DOHH2 (cell line): ENCODE measurements around the gene ABCB6.
A peak's percentile ranks its signal among the peaks of the same experiment; 100 is the strongest.

Experiments used
- H3F3A ChIP-seq: fragments of 200-600 bp; sonication (generic), shearing (Covaris generic); 2 replicates; pipeline ENCODE4 v1.6.0; 2016; ENCODE audit warnings: antibody characterized with exemption, mild to moderate bottlenecking; ENCODE audit not compliant: control insufficient read depth, insufficient read depth
- H3K27ac ChIP-seq: fragments of 200-600 bp; sonication (generic); 2 replicates; pipeline ENCODE4 v1.5.1; 2014; ENCODE audit warnings: low read depth, mild to moderate bottlenecking, low read length, moderate library complexity
- H3K27me3 ChIP-seq: fragments of 200-600 bp; sonication (generic); 2 replicates; pipeline ENCODE4 v1.6.1; 2014; ENCODE audit warnings: mild to moderate bottlenecking, low read length, mixed read lengths; ENCODE audit not compliant: control insufficient read depth
- H3K36me3 ChIP-seq: fragments of 200-600 bp; sonication (generic); 2 replicates; pipeline ENCODE4 v1.6.1; 2014; ENCODE audit warnings: mild to moderate bottlenecking, low read length, moderate library complexity, mixed read lengths; ENCODE audit not compliant: control insufficient read depth
- H3K4me1 ChIP-seq: fragments of 200-600 bp; sonication (generic); 2 replicates; pipeline ENCODE4 v1.6.1; 2014; ENCODE audit warnings: mild to moderate bottlenecking, low read length, mixed read lengths; ENCODE audit not compliant: control insufficient read depth
- H3K4me2 ChIP-seq: fragments of 200-600 bp; sonication (generic); 2 replicates; pipeline ENCODE4 v1.6.0; 2014; ENCODE audit warnings: mild to moderate bottlenecking, low read length, moderate library complexity
- H3K4me3 ChIP-seq: fragments of 200-600 bp; sonication (generic); 2 replicates; pipeline ENCODE4 v1.5.1; 2014; ENCODE audit warnings: mild to moderate bottlenecking, low read length, mixed read lengths
- H3K79me2 ChIP-seq: fragments of 200-600 bp; sonication (generic); 2 replicates; pipeline ENCODE4 v1.6.1; 2014; ENCODE audit warnings: mild to moderate bottlenecking, low read length, mixed read lengths; ENCODE audit not compliant: control insufficient read depth
- H3K9me2 ChIP-seq: fragments of 200-600 bp; sonication (generic); replicated peaks from 2 replicates; pipeline ENCODE4 v1.6.1; 2014; ENCODE audit warnings: mild to moderate bottlenecking, low read length, mixed read lengths; ENCODE audit not compliant: control insufficient read depth
- H3K9me3 ChIP-seq: fragments of 200-600 bp; sonication (generic); 2 replicates; pipeline ENCODE4 v1.6.1; 2014; ENCODE audit warnings: antibody characterized with exemption, low read length, mixed read lengths; ENCODE audit not compliant: control insufficient read depth, insufficient read depth
- H4K20me1 ChIP-seq: fragments of 200-600 bp; sonication (generic); 2 replicates; pipeline ENCODE4 v1.6.0; 2014; ENCODE audit warnings: low read depth, mild to moderate bottlenecking, antibody characterized with exemption, low read length, moderate library complexity; ENCODE audit not compliant: control insufficient read depth, insufficient read depth
- EZH2phosphoT487 ChIP-seq: fragments of 200-600 bp; sonication (generic); IDR thresholded peaks from 2 replicates; pipeline ENCODE4 v1.6.1; 2017; ENCODE audit warnings: borderline replicate concordance, mild to moderate bottlenecking, antibody characterized with exemption, low read length, moderate library complexity, mixed read lengths
- TF ChIP-seq, protein P1 (sequence below): fragments of 200-600 bp; sonication (generic); IDR thresholded peaks from one replicate; pipeline ENCODE4 v1.5.1; 2014; ENCODE audit warnings: antibody characterized with exemption, mild to moderate bottlenecking, low read depth, low read length; ENCODE audit not compliant: poor library complexity, severe bottlenecking

The ABCB6 gene

DNA sequence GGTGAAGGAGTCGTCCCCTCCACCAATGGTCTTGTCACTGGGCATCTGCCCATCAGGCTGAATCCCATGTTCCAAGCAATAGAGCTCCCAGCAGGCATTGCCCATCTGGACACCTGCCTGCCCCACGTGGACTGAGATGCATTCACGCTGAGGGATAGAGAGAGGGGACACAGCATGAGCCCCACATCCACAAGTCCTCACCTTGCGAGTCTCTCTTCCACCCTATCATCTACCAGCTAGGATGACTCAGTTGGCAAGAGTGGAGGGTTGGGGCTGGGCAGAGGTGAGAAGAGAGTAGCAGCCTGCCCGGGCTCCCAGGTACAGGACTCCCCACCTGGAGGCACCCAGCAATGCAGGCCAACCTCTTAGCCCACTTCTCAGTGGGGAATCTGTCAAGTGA, 33.3 kb upstream of the ABCB6 start:
- Histone ChIP-seq H3K4me1 (peaks cover 74% of the 10 kb centered on the region), H3F3A (peaks cover 27% of the 10 kb centered on the region), H3K27ac (peak overlapping the region; percentile 62), H3K9me3 (no peaks in the 10 kb centered on the region), H4K20me1 (peaks cover 7% of the 10 kb centered on the region; the same call in 1 of the 2 replicates), H3K4me3 (peak overlapping the region; percentile 83), H3K36me3 (peaks cover 55% of the 10 kb centered on the region), H3K9me2 (no peaks in the 10 kb centered on the region), H3K27me3 (peaks cover 6% of the 10 kb centered on the region), H3K4me2 (peak overlapping the region; percentile 97), H3K79me2 (peaks cover 57% of the 10 kb centered on the region)
- no peak for TF ChIP-seq EZH2phosphoT487
- TF ChIP-seq, protein P1, sequence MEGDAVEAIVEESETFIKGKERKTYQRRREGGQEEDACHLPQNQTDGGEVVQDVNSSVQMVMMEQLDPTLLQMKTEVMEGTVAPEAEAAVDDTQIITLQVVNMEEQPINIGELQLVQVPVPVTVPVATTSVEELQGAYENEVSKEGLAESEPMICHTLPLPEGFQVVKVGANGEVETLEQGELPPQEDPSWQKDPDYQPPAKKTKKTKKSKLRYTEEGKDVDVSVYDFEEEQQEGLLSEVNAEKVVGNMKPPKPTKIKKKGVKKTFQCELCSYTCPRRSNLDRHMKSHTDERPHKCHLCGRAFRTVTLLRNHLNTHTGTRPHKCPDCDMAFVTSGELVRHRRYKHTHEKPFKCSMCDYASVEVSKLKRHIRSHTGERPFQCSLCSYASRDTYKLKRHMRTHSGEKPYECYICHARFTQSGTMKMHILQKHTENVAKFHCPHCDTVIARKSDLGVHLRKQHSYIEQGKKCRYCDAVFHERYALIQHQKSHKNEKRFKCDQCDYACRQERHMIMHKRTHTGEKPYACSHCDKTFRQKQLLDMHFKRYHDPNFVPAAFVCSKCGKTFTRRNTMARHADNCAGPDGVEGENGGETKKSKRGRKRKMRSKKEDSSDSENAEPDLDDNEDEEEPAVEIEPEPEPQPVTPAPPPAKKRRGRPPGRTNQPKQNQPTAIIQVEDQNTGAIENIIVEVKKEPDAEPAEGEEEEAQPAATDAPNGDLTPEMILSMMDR: no peak

DNA sequence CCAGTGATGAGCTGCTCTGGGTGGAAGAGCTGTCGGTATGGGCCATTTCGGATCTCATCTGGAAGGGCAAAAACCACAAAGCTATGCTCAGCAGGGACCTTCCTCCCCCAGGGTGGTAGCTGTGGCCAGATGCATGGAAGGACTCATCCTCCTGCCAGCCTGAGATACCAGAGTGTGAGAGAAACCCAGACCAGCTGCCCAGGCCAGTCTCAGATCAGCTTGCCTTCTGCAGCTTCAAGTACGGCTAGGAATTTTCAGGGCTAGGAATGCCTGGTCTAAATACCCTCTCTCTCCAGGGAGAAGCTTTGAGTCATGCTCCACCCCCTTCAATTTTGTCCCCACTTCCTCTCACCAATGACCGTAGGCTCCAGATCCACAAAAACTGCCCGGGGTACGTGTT, 32.9 kb upstream of the ABCB6 start:
- Histone ChIP-seq H3K36me3 (peaks cover 59% of the 10 kb centered on the region), H3K4me2 (peak overlapping the region; percentile 97), H3K27ac (peak overlapping the region; percentile 62; the same call in 1 of the 2 replicates), H3K9me2 (no peaks in the 10 kb centered on the region), H4K20me1 (peaks cover 7% of the 10 kb centered on the region; the same call in 1 of the 2 replicates), H3F3A (peaks cover 27% of the 10 kb centered on the region), H3K4me1 (peaks cover 78% of the 10 kb centered on the region), H3K4me3 (peak overlapping the region; percentile 83), H3K27me3 (peaks cover 6% of the 10 kb centered on the region), H3K9me3 (no peaks in the 10 kb centered on the region), H3K79me2 (peaks cover 61% of the 10 kb centered on the region)
- TF ChIP-seq EZH2phosphoT487: no peak
- TF ChIP-seq, protein P1: no peak

GRCh38 chr2:219250049-219250781, 31.5 kb upstream of the ABCB6 start:
- Histone ChIP-seq H3K4me1 (peaks cover 83% of the 10 kb centered on the region), H3F3A (peaks cover 22% of the 10 kb centered on the region), H3K79me2 (peaks cover 75% of the 10 kb centered on the region), H3K4me3 (peak overlapping the region; percentile 74), H3K4me2 (peak overlapping the region; percentile 97), H3K27ac (peak overlapping the region; percentile 98), H3K9me3 (no peaks in the 10 kb centered on the region), H3K9me2 (no peaks in the 10 kb centered on the region), H3K27me3 (no peaks in the 10 kb centered on the region; the same call in 1 of the 2 replicates), H4K20me1 (peaks cover 7% of the 10 kb centered on the region; the same call in 1 of the 2 replicates), H3K36me3 (peaks cover 64% of the 10 kb centered on the region)
- no peak for TF ChIP-seq EZH2phosphoT487
- TF ChIP-seq, protein P1: no peak
